OCI-LY7 (cell line): Measurements from ENCODE around the gene ZBED5. TPM values are rescaled to one million over a fixed set of nuclear protein-coding genes. Genes with fewer than 3 reads are reported as not detected.
A peak's percentile ranks its signal among the peaks of the same experiment; 100 is the strongest.

Experiments
- Bru-seq: library from RNA; stranded (reverse); fragments of 400-500 nt; gene quantifications from one replicate; lab custom pipeline; 2021; lab: Mats Ljungman, UMichigan
- BruChase-seq, 2 experiments: library from RNA; stranded (reverse); fragments of 400-500 nt; gene quantifications; one replicate each; lab custom pipeline; 2021; lab: Mats Ljungman, UMichigan
- BruUV-seq: library from RNA; stranded (reverse); fragments of 400-500 nt; replicated peaks from 2 replicates; lab custom pipeline; 2021; lab: Mats Ljungman, UMichigan
- CTCF ChIA-PET: fragments of 300-600 bp; sonication (Branson Sonifier 250); formaldehyde crosslinking; loops from one replicate; lab custom pipeline; 2022; ENCODE audit warnings: antibody characterized with exemption; ENCODE audit not compliant: unreplicated experiment; lab: Charles Lee
- POLR2A ChIA-PET: fragments of 300-600 bp; sonication (Branson Sonifier 250); formaldehyde crosslinking; loops from one replicate; lab custom pipeline; 2022; ENCODE audit warnings: antibody characterized with exemption; lab: Charles Lee
- DNase-seq: peaks from one replicate; pipeline ENCODE4 v3.0.0-alpha.2; 2015; ENCODE audit warnings: low spot score
- H2AFZ ChIP-seq: fragments of 200-600 bp; sonication (generic), shearing (Covaris generic); 2 replicates; pipeline ENCODE4 v1.6.1; 2014; ENCODE audit warnings: mild to moderate bottlenecking, antibody characterized with exemption, low read length, moderate library complexity
- H3K27ac ChIP-seq: fragments of 200-600 bp; sonication (generic); 2 replicates; pipeline ENCODE4 v1.5.1; 2014; ENCODE audit warnings: mixed run types, low read depth, mild to moderate bottlenecking, moderate library complexity, low read length, inconsistent platforms; ENCODE audit not compliant: poor library complexity, severe bottlenecking
- H3K36me3 ChIP-seq: fragments of 200-600 bp; sonication (generic); 2 replicates; pipeline ENCODE4 v1.6.1; 2014; ENCODE audit warnings: mild to moderate bottlenecking, antibody characterized with exemption, low read length, moderate library complexity, mixed read lengths; ENCODE audit not compliant: insufficient read depth
- H3K4me1 ChIP-seq: fragments of 200-600 bp; sonication (generic); 2 replicates; pipeline ENCODE4 v1.5.1; 2014; ENCODE audit warnings: mild to moderate bottlenecking, low read length; ENCODE audit not compliant: insufficient read depth, poor library complexity, severe bottlenecking
- H3K4me2 ChIP-seq: fragments of 200-600 bp; sonication (generic); 2 replicates; pipeline ENCODE4 v1.6.1; 2014; ENCODE audit warnings: mild to moderate bottlenecking, low read length
- H3K4me3 ChIP-seq: fragments of 200-600 bp; sonication (generic); 2 replicates; pipeline ENCODE4 v1.5.1; 2014; ENCODE audit warnings: mild to moderate bottlenecking, low read depth, low read length; ENCODE audit not compliant: poor library complexity, severe bottlenecking
- H3K79me2 ChIP-seq: fragments of 200-600 bp; sonication (generic); 2 replicates; pipeline ENCODE4 v1.6.1; 2016; ENCODE audit warnings: low read depth, mild to moderate bottlenecking, low read length, moderate library complexity, mixed read lengths; ENCODE audit not compliant: insufficient read depth
- H3K9me2 ChIP-seq: fragments of 200-600 bp; sonication (generic); 2 replicates; pipeline ENCODE4 v1.6.1; 2016; ENCODE audit warnings: mild to moderate bottlenecking, low read length, mixed read lengths; ENCODE audit not compliant: insufficient read depth
- H3K9me3 ChIP-seq: fragments of 200-600 bp; sonication (generic); 2 replicates; pipeline ENCODE4 v1.6.1; 2014; ENCODE audit warnings: mild to moderate bottlenecking, mixed run types, low read length, mixed read lengths
- H4K20me1 ChIP-seq: fragments of 200-600 bp; sonication (generic); 2 replicates; pipeline ENCODE4 v1.6.1; 2014; ENCODE audit warnings: mild to moderate bottlenecking, antibody characterized with exemption, low read length, moderate library complexity, mixed read lengths; ENCODE audit not compliant: insufficient read depth
- EZH2phosphoT487 ChIP-seq: fragments of 200-600 bp; sonication (generic); IDR thresholded peaks from 2 replicates; pipeline ENCODE4 v1.6.1; 2018; ENCODE audit warnings: low read depth, borderline replicate concordance, mild to moderate bottlenecking, mixed run types, antibody characterized with exemption, low read length, moderate library complexity, mixed read lengths
- intact Hi-C: fragments of 100-400 bp; cut with micrococcal nuclease; formaldehyde crosslinking; loops from one replicate; pipeline ENCODE4 v1.10.0; 2022; ENCODE audit not compliant: unreplicated experiment
- long read RNA-seq: library from polyadenylated mRNA; stranded (forward); transcript quantifications from one replicate; pipeline ENCODE4 v2.0.0, GENCODE V29; 2022
- total RNA-seq, 2 experiments: library from RNA; depleted of rRNA in 1 of 2; stranded (reverse); fragments of >200 nt in 1 of 2; shearing (Covaris generic) in 1 of 2; gene quantifications; 2 replicates each; pipeline ENCODE4 v1.2.3, GENCODE V29; 2014 to 2022
- TF ChIP-seq, protein P1 (sequence below): fragments of 200-600 bp; sonication (generic); conservative IDR thresholded peaks from 2 replicates; pipeline ENCODE4 v1.5.1; 2014; ENCODE audit warnings: mild to moderate bottlenecking, antibody characterized with exemption, low read length, moderate library complexity, mixed read lengths

The ZBED5 gene
- total RNA-seq (2014; rRNA removed; shearing (Covaris generic)), result 37.6 and 42.1 TPM in 2 replicates
- total RNA-seq (2022), result 71.9 and 86.6 TPM in 2 replicates
- percentile 98 among the genes with signal in this experiment for Bru-seq, nascent RNA
- BruChase-seq, experiment 1, labeled RNA remaining after a 6-hour chase, result percentile 87 among the genes with signal in this experiment
- percentile 99 among the genes with signal in this experiment for BruChase-seq, experiment 2, labeled RNA remaining after a 2-hour chase
- long read RNA-seq, transcript ZBED5-201 (3 exons, 2,512 nt), result major isoform, 9 of 28 reads
- long read RNA-seq, partial matches to known transcripts, result 1 of 28 reads
- long read RNA-seq, other reads (novel, unspliced or antisense), result 15 of 28 reads

DNA sequence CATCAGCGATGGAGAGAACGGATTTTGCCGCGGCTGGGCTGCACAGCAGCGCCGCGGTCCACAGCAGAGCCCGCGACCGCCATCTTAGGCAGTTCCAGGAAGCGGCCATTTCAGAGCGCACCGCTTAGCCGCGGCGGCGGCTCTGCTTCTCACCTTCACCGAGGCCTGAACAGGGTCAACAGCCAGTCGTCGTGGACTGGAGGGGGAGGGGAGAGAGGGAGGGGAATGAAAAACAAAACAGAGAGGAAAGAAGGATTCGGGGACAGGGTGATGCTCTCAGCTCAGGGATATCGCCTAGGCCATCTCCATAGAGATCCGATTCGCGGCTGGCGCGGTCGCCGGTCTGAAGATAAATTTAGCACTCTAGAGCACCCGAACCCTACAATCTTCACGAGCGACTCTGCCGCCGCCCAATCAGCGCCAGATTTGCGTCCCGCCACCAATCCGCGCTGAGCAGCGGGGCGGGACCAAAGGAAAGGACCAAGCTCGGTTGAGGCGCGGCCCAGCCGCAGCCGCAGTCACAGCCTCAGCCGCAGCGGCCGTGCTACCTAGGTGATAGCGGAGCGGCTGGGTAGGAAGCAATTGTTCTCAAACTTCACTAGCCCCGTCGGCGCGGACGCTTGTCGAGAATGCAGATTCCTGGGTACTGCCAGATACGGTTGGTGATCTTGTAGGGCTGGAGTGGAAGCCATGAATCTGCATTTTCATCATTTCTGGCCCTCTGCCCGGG lies at the start of gene ZBED5:
Gene ZBED5 (minus strand): TSS at position 345 of the 730 bp plus-strand sequence. CDS start 3,108 bp downstream, outside the sequence.
- Histone ChIP-seq H4K20me1 (no peaks in the 10 kb centered on the region; the same call in 1 of the 2 replicates), H3K27ac (peak within 1 kb of the TSS; percentile 81), H3K79me2 (peaks cover 53% of the 10 kb centered on the region), H3K36me3 (peaks cover 34% of the 10 kb centered on the region), H3K4me3 (peak within 1 kb of the TSS; percentile 85), H3K9me3 (no peaks in the 10 kb centered on the region), H3K4me2 (peak within 1 kb of the TSS; percentile 93), H2AFZ (peak within 1 kb of the TSS; percentile 85), H3K9me2 (no peaks in the 10 kb centered on the region), H3K4me1 (peaks cover 22% of the 10 kb centered on the region)
- ChIA-PET CTCF (interaction anchor here (1.0 to 1.5 kb wide), 2 partner anchors 9 to 50 kb away, joined by 3 to 6 read pairs; partner anchors contain the start of gene EIF4G2), POLR2A (interaction anchor here (0.6 to 5.7 kb wide), 13 partner anchors 13 to 401 kb away, joined by 3 to 63 read pairs (median 3); partner anchors contain the start of gene EIF4G2)
- intact Hi-C loops, result loop anchor here (1.0 to 10.0 kb wide), 4 partner anchors 50 to 984 kb away; partner anchors contain the start of genes AMPD3, EIF4G2 and USP47
- TF ChIP-seq, protein P1, sequence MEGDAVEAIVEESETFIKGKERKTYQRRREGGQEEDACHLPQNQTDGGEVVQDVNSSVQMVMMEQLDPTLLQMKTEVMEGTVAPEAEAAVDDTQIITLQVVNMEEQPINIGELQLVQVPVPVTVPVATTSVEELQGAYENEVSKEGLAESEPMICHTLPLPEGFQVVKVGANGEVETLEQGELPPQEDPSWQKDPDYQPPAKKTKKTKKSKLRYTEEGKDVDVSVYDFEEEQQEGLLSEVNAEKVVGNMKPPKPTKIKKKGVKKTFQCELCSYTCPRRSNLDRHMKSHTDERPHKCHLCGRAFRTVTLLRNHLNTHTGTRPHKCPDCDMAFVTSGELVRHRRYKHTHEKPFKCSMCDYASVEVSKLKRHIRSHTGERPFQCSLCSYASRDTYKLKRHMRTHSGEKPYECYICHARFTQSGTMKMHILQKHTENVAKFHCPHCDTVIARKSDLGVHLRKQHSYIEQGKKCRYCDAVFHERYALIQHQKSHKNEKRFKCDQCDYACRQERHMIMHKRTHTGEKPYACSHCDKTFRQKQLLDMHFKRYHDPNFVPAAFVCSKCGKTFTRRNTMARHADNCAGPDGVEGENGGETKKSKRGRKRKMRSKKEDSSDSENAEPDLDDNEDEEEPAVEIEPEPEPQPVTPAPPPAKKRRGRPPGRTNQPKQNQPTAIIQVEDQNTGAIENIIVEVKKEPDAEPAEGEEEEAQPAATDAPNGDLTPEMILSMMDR, result no peak
- TF ChIP-seq EZH2phosphoT487, result no peak
- no TSS peak for BruUV-seq
- peak; percentile 97 for DNase-seq

DNA sequence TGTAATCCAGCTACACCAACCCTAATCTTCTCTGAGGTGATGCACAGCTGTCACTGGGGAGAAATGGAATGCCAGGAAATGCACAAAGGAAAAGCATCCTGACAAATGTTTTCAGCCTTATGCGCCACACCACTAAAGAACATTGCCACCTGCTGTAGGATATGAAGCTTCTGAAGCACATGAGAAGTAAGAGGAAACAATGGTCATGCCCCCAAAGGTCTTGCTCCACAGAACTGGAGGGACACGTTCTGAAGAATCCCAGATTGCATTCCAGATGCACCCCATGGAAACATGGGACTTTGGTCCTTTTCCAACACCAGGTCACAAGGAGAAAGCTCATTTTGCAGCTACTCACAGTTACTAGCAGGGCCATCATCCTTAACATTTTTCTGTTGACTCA lies 48.7 kb upstream of the ZBED5 start:
- Histone ChIP-seq H3K4me3 (no peak overlapping the region), H3K4me2 (no peak overlapping the region), H3K27ac (no peak overlapping the region), H3K9me3 (no peaks in the 10 kb centered on the region), H4K20me1 (no peaks in the 10 kb centered on the region), H2AFZ (no peak overlapping the region), H3K9me2 (no peaks in the 10 kb centered on the region), H3K79me2 (no peaks in the 10 kb centered on the region), H3K36me3 (no peaks in the 10 kb centered on the region), H3K4me1 (no peaks in the 10 kb centered on the region)
- TF ChIP-seq, protein P1, result no peak
- TF ChIP-seq EZH2phosphoT487, result no peak
- intact Hi-C loops, result no loop called here
- BruUV-seq, result no TSS peak
- ChIA-PET CTCF (no interaction called here), POLR2A (interaction anchor here (0.8 kb wide), 1 partner anchor 14 kb away, joined by 3 read pairs; no protein-coding TSS in a partner anchor)
- DNase-seq, result no peak
